GM18526 (cell line): ENCODE results near the gene TMEM243.
A peak's percentile ranks its signal among the peaks of the same experiment; 100 is the strongest.

ENCODE experiments used
- POLR2A ChIP-seq: IDR thresholded peaks from 3 replicates; pipeline ENCODE4 v1.6.1; 2011; ENCODE audit not compliant: insufficient read length; ENCODE audit errors: extremely low read depth

The TMEM243 gene, protein sequence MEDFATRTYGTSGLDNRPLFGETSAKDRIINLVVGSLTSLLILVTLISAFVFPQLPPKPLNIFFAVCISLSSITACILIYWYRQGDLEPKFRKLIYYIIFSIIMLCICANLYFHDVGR

DNA sequence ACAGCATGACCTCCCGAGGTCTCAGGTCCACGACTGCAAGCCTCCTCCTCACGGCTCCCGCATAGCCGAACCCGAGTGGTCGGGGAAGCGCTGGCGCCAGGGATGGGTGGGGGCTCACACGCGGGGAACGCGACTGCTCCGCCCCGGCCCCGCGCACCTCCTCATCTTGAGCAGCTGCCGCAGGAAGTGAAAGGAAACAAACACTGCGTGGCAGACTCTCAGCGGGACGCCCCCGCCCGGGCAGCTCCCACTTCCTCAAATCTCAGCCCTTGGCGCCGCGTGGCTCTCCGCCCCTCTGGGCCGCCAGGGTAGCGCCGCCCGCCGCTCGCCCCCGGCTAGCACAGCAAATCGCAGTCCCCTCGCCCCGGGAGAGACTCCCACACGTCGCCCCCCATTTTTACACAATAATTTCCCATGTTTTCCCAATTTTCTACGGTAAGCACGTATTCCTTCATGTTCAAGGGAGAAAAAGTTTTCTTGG is at the start of gene TMEM243:
Gene TMEM243, minus strand, starts transcription at position 188 of the 481 bp plus-strand sequence. CDS start 229 bp downstream, outside the sequence.
- peak; percentile 71 for TF ChIP-seq POLR2A

DNA sequence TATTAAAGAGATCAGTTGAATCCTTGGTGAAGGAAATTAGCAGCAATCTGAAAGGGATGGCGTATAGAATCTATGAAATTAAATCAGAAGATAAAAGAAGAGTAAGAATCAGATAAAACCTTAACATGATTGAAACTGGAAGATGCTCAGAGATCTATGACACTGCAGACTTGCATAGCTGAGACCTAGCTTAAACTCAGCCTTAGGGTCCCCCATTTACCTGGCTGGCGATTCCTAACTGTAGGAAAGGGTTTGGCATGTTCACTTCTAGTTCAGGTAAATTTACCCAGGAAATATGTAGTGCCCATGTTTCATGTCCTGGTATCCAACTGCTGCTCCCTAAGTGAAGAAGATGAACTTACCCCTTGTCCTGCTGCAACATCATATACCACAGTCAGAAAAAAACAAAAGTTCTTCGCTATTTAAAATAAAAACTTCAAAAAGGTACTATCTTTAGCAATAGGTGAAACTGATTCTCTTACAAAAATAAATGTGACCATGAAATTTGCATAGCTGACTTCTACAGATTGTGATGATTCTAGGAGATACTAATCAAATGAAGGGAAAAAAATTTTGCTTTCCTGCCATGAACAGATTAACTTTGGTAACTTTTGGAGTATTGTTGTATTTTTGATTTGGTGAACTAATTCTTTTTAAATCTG is 47.8 kb upstream of the TMEM243 start:
- no peak for TF ChIP-seq POLR2A

DNA sequence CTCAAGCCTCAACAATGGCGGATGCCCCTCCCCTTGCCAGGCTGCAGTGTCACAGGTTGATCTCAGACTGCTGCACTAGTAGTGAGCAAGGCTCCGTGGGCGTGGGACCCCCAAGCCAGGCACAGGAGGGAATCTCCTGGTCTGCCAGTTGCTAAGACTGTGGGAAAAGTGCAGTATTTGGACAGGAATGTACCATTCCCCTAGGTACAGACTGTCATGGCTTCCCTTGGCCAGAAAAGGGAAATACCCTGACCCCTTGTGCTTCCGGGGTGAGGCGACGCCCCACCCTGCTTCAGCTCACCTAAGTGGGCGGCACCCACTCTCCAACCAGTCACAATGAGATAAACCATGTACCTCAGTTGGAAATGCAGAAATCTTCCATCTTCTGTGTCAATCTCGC is 44.0 kb upstream of the TMEM243 start:
- TF ChIP-seq POLR2A, result no peak

DNA sequence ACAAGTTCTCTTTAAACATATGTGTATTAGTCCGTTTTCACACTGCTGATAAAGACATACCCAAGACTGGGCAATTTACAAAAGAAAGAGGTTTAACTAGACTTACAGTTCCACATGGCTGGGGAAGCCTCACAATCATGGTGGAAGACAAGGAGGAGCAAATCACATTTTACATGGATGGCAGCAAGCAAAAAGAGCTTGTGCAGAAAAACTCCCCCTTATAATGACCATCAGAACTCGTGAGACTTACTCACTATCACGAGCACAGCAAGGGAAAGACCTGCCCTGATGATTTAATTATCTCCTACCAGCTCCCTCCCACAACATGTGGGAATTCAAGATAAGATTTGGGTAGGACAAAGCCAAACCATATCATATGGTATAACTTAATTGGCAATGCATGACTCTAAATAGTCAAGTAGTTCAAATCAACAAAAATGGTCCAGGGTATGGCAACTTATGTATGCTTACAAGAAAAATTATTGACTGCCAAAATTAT is 34.1 kb upstream of the TMEM243 start:
- TF ChIP-seq POLR2A, result no peak

DNA sequence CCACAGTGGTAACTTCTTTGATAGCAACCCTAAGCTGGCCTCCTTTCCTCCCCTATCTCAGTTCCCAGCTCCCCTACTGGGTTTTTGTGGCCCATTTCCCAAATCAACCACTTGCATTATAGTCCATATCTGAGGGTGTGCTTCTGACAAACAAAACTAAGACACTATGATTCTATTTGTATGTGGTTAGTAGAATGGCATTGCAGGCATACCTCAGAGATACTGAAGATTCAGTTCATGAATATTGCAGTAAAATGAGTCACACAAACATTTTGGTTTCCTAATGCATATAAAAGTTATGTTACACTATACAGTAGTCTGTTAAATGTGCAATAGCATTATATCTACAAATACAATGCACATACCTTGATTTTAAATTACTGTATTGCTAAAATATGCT is 15.4 kb upstream of the TMEM243 start:
- no peak for TF ChIP-seq POLR2A

DNA sequence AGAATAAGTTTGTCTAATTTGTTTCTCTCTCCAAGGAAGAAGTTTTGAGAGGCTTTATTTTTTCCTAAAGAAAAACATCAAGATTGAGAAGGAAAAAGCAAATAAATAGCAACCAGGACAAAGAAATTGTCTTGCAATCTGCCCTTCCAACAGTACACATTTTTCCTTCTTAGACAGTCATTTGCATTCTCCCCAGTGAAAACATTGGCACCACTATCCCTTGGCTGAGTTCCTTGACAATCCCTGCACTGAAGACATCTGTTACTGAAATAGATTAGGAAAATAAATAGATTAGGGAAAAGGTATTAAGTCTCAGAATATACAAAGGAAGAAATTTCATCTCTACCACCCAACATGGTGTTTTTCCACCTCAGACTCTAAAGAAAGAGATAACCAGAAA is 12.2 kb upstream of the TMEM243 start:
- TF ChIP-seq POLR2A, result no peak

DNA sequence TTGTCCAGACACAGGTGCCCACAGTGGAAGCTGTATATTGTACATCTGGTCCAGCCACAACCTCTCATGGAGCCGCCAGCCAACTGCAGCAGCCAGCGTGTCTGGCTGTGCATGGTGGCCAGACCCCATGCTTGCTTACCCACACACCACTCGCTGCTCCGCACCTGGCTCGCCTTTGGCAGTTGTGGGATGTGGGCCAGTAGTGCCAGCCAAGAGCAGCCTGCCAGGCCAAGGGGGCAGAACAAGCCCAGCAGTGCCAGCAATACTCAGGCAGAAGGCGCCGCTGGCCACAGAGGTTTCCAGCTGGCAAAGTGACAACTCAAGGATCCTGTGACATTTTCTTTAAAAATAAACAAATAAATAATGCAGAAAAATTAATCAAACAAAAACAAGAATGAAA is 11.7 kb upstream of the TMEM243 start:
- TF ChIP-seq POLR2A, result no peak

DNA sequence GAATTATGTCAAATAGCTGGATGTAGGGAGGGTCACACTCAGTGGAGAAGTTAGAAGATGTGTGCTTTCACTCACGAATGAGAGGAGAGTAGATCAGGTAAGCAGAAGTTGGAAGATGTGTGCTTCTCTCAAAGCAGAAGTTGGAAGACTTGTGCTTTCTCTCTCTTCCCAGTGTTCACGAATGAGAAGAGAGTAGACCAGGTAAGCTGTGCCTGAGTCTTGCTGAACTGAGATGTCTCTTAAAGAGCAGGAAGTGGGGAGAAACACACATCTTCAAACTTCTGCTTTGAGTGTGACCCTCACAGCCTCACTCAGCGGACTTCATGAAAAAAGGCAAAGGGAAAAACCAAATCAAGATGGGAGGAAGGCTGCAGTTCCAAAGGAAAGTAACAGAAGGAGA is 7.0 kb upstream of the TMEM243 start:
- no peak for TF ChIP-seq POLR2A

DNA sequence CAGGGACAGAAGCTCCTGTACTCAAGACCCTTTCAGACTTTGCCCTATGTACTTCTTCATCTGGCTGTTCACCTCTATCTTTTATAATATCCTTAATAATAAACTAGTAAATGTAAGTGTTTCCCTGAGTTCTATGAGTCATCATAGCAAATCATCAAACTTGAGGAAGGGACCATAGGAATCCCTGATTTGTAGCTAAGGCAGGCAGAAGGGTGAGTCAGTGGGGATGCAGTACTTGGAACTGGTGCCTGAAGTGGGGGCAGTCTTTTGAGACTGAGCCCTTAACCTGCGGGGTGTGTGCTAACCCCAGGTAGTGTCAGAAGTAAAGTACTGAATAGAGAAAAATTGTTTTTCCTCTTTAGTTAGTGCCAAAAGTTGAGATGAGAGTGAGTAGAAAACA is 6.2 kb upstream of the TMEM243 start:
- no peak for TF ChIP-seq POLR2A

DNA sequence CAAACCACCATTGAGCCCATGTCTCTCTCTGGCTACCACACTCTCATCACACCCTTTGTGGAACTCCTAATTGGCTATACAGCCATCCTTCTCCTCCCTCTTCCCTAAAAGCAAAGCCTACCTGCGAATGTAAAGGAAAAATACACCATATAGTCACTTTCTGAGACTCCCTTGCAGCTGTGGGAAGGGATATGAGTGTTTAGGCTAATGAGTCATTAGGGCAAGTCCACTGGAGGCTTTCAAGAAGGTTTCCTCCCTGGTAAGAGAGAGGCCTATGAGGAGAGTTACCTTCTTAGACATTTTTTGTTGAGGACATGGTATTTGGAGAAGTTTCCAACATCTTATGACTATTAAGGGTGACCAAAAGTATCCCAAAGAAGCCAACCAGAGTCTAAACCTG is 4.1 kb upstream of the TMEM243 start:
- TF ChIP-seq POLR2A, result no peak

DNA sequence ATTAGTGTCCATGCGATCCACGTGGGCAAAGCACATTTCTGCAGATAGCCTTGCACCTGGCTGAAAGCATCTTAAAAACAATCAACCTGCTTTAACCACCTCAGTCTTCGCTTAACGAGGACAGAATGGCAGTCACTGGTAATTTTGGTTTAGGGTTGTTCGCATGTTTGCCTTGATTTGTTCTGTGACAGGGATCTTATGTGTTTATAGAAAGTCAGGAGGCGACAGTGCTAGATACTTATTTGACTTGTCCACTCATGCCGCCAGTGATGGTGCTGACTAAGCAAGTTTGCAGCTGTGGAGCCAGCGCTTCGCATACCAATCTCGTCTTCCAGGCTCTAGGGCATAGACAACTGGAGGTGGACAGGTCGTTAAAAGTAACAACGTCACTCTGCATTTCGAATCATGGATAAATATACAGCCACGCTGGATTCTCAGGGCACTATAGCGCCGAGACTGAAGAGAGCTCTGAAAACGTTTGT is 1.2 kb upstream of the TMEM243 start:
- no peak for TF ChIP-seq POLR2A

DNA sequence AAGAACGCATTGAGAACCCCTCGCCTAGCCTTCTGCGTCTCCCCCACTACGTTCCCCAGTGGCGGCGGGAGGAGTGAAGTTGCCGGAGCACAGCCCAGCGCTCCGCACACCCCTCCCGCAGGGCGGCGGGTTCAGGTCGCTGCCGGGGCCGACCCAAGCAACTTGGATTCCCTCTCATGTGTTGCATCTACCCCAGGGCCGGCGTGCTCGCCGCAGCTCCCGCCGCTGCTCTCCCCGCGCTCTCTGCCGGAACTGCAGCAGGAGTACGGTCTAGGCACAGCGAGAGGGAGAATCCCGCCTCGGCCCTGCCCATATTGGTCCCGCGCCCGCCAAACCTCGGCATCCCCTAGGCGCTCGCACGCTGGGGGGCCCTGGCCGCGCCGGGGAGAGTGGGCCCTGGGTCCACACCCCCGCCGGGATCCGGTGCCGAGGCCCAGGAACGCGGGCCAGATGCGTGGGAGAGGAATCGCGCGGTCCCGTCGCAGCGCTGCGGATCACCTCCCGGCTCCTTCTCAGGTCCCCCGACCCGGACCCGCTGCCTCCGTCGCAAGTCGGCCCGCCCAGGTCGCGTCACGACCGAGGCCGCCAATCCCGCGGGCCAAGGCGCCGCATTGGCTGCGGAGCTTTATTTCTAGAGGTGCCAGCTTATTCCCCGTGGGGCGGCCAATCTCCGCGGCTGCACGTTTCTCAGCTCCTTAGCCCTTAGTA is 648 bp upstream of the TMEM243 start:
- TF ChIP-seq POLR2A, result peak; percentile 89

DNA sequence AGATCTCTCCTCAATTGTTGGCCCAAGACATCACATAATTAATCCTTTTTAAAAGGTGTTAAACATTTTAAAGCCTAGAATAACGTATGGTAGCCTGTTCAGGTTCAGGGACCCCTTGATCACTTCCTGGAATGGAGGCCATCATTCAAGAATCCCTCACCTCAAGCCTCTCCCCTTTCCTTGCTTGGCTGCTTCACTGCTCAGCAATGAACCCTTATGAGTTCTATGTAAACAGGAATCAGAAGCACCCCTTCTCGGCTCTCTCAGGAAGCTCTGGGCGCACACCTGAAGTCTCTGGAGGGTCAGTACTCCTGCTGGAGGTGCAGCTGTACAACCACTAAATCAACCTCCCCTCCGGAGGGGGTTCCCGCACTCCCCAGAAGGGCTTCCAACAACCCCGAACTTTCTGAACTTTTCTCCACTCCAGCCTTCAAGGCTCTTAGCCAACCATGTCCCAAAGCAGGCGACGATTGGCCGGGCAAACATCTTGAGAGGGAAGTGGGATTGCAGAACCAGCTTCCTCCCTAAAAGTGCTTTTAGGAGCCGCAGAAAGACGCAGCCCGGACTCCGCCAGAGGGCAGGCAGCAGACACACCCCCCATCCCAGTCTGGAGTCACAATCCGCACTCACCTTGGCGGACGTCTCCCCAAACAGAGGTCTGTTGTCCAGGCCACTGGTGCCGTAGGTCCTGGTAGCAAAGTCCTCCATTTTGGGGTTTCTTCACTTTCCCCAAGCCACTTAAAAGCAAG is 562 bp downstream of the TMEM243 start:
- no peak for TF ChIP-seq POLR2A

DNA sequence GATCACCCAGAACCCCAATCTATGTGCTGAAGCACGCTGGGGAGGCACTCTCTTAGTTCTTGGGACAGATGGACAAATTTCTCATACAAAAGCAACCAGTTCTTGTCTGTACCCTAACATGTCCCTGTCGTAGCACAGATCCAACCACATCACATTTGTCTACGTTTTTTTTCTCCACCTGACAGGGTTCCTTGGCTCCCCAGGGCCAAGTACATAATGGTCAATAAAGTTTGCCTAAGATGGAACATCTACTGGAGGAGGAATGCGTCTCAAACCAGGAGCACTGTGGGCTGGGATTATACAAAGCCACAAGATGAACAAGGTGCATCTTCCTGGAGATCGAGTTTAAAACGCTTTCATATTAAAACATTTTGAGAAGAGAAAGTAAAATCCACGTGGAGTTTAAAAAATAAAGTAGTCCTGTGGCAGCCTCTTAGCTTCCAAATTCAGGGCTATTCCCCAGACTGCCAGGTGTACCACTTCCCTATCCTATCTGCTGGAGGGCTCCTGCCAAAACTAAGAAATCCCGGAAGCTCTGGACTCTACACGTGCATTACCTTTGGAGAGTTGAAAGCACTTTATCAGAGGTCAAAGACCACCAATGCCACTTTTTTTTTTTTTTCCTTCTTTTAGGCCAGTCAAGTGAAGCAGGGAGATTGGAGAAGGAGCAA is 1.4 kb downstream of the TMEM243 start:
- no peak for TF ChIP-seq POLR2A
